ENCODE results near the gene KRT13.

DNA sequence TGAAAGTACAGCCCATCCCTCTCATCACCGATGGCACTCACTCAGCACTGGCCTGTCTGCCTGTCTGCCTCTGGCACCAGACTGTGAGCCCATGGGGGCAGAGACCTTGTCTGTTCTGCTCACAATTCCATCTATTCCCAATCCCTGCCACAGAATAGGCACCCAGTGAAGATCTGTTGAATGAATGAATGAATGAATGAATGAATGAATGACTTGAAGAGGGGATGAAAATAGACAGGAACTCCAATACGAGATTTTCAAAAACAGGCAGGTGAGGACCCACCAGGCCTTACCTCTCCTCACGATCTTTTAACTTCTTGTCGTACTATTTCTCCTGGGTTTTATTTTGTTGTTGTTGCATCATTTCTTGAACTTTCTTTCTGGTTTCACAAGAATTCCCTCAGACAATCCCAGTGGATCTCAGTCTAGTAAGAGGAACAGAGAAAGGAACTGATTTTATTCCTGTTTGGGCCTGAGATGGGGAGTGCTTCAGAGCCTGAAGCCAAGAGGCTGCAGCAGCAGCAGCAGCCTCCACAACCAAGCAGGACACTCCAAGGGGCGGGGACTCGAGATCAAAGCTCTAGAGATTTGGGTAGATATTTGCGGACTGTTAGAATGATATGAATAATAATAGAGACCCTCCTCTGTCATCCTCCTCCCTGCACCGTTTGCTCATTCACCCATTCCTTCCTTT, 48.7 kb upstream of the KRT13 start:
- no peak for TF ChIP-seq EZH2 (IDR thresholded peaks at IDR 0.05; ENCODE audit: borderline replicate concordance, low read depth, low read length, poor library complexity, severe bottlenecking)
- TF ChIP-seq, protein P1, sequence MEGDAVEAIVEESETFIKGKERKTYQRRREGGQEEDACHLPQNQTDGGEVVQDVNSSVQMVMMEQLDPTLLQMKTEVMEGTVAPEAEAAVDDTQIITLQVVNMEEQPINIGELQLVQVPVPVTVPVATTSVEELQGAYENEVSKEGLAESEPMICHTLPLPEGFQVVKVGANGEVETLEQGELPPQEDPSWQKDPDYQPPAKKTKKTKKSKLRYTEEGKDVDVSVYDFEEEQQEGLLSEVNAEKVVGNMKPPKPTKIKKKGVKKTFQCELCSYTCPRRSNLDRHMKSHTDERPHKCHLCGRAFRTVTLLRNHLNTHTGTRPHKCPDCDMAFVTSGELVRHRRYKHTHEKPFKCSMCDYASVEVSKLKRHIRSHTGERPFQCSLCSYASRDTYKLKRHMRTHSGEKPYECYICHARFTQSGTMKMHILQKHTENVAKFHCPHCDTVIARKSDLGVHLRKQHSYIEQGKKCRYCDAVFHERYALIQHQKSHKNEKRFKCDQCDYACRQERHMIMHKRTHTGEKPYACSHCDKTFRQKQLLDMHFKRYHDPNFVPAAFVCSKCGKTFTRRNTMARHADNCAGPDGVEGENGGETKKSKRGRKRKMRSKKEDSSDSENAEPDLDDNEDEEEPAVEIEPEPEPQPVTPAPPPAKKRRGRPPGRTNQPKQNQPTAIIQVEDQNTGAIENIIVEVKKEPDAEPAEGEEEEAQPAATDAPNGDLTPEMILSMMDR (conservative IDR thresholded peaks at IDR 0.05; ENCODE audit: low read depth, low read length), result no peak

Measured in A673 (cell line).